Superior temporal gyrus (tissue), 1 donor: Measurements from ENCODE around the gene SLCO2A1.

Experiments used
- DNase-seq: peaks from one replicate; pipeline ENCODE4 v3.0.0-alpha.2; 2016; ENCODE audit errors: extremely low spot score

Gene SLCO2A1

DNA sequence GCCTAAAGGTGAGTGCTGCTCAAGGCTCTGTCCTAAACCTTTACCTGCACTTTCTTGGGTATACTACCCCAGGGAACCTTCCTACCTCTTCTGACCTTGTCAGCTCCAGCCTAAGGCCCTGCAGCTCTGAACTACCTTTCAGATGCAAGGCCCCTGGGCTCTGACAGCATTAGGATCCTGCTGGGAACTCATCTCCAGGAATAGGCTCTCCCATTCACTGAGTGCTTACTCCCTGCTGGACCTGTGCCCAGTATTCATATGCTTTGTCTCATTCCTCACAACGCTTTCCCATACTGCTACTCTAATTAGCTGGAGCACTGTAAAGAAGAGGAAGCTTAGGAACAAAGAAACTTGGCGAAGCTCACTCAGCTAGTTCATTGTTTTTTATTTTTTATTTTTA lies 80.3 kb downstream of the SLCO2A1 start:
- no peak for DNase-seq

DNA sequence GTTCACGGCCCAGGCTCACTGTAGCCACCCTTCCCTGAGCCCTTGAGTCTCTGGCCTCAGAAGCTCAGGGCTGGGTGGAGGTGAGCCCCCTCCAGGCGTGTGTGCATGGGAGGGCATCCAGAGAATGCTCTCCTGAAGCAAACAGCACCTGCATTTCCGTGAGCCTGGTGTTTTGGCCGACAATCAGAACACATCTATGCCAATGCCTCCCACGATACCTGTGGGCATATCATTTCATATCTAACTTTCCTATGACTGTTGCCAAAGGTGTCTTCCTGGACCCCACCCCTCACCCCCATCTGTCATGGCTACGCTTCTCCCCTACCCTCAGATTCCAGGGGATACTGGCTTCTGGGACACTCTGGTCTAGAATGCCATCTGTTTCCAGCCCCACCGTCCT lies 80.7 kb downstream of the SLCO2A1 start:
- DNase-seq: no peak

DNA sequence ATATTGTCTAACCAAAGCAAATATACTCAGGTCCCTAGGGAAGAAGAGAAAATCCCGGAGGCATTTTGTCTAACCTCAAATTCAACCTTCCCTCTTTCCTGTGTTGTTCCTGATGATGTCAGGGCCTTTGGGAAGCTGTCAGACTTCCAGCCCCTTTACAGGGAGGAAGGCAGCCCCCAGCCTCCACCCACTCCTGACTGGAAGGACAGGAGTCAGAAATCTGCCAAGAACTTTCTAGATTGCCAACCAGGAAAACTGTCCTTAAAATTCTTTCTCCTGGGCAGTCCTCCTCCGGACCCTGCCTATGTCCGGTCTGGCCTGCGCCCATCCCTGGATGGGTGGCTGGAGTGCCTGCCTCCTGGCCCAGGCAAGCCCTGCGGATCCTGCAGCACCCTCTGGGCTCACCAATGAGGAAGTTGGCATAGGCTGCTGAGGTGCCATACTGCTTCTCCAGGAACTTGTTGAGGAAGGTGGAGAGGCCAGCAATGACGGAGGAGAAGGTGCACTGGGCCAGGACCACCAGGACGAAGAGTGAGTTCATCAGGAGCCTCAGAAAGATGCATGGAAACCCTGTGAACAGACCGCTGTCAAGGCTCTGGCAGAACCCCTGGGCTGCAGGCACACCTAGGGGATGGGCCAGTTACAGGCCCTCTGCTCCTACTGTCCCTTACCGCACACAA lies 81.5 kb downstream of the SLCO2A1 start:
- no peak for DNase-seq

DNA sequence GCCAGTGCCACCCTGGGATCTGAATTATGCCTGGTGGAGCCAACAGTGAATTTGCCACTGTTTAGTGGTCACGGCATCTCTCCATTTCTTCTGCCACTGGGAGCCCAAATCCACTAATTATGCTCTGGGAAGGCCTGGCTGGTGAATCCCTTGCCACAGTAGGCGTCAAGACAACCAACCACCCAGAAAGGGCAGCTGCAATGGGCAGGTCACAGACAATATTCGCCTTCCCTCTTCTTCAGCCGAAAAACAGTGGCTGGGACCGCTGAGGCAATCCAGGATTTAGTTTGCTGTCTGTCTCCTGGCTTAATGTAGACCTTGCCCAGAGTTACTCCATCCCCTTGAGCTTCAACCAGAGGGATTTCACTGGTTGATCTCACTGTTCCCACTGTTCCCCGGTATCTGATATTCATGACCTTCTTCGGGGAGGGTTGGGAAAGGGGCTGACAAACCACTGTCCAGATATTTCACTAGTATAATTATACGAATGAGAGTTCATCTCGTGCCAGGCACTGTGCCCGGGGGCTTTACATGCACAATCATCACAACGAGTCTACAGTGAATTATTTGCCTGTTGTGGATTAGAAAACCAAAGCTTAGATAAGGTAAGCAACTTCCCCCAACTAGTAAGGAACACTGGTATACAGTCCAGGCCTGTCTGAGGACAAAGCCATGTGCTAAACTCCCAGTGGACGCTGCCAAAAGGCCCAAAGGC lies 84.2 kb downstream of the SLCO2A1 start:
- DNase-seq: no peak

DNA sequence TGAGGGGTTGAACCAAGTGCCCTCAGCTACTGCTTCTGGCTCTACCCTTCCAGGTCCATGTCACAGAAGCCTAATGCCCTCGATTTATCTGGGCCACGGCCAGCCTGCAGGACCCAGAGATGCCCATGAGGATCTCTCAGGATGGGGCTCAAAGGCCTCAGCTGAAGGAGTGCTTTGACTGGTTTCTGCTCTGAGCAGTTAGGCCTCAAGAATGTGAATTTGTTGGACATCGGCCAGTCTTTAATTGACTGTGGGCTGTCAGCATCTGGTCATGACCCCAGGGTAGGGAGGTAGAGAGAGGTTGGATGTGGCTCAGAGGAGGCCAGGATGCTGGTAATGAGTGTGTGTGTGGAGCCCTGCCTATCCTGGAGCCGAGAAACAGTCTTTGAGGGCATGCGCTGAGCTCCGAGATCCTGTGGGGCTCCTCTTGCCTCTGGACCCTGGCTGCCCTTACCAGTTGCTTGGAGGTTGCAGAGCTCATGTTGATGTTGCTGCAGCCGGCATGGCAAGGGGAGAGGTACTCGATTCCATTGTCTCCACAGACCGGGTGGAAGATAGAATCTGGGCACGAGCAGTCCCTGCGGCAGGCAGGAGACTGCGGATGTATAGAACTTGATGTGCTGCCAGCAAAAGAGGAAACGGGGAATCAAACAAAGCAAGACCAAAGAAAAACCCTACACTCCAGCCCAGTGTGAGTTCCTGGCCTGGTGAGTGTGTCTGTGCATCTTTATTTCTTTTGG lies 84.9 kb downstream of the SLCO2A1 start:
- no peak for DNase-seq

DNA sequence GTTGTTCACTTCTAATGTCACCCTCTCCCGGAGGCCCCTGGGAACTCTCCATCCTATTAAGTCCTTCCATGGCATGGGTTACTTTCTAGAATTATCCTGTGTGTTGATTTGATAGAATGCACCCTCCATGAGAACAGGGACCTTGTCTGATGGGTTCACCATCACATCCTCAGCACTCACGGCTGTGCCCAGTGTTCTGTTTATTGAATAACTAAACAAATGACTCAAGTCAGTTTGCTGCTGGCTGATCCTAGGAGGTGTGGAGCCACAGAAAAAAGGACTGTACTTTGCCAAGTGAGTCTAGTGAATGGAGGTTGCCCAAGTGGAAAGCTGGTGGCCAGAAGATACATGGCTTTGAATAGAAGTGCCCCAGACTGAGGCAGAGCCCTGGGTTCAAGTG lies 85.5 kb downstream of the SLCO2A1 start:
- DNase-seq: no peak

DNA sequence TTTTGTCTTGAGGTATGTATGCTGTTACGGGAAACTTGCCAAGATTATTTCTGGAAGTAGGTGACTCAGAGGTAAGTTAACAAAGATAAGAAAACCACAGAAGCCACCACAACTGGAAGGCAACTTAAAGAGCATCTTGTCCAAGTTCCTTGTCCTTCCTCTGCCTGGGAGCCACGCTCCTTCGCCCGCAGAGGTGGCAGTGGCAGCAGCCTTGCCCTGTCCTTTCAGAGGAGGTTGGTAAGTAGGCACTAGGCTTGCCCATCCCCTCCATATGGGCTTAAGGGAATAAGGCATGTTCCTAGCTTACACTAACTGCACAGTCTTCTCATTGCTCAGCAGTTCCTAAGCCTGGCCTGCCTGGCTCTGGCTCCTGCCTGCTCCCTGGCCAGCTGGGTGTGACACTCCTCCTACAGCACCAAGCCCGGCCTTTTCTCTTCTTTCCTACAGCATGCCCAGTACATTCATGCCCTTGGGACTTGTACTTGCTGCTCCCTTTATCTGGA lies 86.0 kb downstream of the SLCO2A1 start:
- no peak for DNase-seq

DNA sequence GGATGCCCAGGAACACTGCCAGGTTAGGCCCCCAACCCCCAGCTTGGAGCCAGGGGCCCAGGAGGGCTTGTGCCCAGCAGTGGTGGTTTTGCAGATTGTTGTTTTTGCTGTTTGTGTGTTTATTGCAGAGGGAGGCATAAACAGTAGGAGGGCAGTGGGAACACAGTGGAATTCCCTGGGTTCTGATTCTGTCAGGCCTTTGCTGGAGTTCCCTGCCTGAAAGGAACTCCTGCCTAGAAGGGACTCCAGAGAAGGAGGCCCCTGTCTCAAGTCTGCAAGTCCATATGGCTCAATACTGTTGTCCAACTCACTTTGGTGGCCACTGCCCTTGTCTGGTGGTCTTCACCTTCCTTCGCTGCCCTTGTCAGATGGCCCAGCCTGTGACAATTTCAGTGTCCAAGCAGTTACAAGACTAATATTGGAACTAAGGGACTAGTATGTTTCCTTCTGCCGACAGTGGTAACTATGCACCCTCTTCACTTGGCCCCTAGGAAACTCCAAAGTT lies 86.6 kb downstream of the SLCO2A1 start:
- no peak for DNase-seq

DNA sequence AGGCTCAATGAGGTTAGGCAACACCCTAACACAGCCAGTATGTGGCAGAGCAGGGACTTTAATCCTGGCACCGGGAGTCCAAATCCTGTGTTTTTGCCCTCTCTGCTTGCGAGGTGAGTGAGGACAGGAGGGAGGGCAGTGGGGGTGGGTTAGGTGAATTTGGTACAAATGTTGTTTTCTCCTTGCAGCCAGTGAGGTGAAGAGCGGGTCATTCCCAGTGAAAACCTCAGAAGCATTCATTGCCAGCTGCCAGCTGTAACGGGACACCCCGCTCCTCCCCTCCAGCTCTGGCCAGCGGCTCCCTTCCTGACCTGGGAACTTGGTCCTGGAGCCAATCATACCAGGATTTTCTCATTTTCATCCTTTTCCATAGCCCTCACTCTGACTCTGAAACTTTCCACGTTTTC lies 88.3 kb downstream of the SLCO2A1 start:
- no peak for DNase-seq

DNA sequence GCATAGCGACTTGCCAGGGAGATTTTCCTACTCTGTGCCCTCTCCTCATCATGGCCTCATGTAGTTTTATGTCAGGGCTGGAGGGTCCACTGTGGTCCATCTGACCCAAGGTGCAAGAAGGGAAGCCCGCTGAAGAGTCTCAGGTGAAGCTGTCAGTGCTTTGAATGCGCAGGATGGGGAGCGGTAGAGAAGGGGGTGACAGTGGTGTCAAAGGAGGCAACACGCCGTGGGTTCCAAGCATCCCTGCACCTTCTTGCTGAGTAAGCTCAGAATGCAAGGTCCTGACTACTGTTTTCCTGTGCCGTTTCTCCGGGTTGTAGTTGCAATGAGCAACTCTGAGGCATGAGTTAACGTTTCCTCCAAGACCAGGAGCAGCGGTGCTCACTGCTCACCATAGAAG lies 89.2 kb downstream of the SLCO2A1 start:
- no peak for DNase-seq

DNA sequence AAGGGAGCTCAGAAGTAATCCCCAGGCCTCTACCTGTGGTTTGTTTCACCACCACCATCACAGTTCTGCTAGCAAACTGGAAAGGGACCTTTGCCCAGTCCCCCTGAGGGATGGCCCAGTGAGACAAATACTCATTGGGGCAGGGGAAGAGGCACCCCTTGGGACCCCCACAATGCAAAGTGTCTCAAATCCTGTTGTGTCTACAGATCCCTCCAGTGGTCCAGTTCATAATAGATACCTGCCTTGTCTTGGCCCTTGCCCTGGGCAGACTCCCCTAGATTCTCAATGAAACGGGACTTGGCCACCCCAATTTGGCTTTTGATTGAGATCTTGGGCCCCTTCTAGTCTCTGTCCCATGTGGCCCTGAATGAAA lies 90.3 kb downstream of the SLCO2A1 start:
- no peak for DNase-seq

DNA sequence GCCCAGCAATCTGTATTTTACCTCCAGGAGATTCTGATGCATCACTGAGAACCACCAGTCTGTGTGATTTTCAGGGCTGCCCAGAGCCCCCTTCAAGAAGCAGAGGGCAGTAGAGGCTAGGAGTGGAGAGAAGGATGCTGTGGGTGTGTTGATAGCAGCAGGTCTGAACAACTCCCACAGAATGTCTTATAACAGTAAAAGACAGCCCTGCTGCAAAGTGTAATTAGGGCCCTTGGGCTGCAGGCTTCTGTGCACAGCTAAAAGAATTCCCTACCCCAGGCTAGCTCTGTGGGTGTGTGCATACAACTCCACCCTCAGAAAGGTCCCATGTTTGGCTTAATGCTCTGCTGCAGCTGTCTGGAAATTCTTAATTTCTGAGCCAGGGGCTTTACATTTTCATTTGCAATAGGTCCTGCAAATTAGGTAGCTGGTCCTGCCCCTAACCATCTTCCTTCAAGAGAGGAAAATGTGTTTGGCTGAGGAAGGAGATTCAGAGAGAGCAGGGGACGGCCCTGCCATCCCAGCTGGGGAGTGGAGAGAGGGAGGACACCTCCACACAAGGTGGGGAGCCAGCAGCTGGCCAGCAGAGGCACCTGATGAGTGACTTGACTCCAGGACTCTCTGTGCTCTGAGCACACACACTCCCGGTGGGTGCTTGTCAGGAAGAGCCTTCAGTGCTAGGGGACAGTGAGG lies 90.8 kb downstream of the SLCO2A1 start:
- peak; percentile 34 for DNase-seq

DNA sequence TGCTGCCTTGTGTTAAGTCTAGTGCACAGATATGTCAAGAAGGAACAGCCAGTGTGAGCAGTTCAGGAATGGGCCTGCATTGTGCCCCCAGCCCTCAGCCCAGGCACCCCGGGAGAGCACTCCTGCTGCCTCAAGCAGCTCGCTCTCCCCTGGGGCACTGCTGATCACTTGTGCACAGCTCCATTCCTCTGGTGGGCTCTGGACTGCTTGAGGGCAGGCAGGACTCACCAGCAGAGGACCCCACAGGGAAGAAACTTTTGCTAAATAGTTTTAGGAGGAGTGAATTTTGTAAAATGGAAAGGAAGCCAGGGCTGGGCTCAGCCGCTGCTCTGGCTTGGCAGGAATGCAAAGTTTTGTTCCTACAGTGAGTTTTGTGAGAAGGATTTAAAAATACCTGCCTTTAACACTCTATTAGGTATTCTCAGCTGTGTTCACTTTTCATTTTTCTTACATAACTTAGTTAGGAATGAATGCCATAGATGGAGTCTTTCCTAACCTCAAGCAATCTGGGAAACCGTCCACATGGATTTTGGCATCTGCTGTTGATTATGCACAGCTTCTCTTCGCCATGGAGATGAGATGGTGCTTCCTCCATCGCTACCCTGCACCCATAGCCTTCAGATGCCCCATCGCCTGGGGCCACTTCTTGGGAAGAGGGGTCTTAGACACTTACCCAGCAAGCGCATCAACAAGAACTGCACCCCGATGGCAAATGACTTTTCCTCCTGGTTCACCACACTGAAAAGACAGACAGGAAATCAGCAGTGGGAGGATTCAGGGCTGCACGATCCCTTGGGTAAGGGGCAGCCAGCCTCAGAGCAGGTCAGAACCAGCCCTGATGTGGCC lies 91.7 kb downstream of the SLCO2A1 start:
- peak; percentile 78 for DNase-seq

DNA sequence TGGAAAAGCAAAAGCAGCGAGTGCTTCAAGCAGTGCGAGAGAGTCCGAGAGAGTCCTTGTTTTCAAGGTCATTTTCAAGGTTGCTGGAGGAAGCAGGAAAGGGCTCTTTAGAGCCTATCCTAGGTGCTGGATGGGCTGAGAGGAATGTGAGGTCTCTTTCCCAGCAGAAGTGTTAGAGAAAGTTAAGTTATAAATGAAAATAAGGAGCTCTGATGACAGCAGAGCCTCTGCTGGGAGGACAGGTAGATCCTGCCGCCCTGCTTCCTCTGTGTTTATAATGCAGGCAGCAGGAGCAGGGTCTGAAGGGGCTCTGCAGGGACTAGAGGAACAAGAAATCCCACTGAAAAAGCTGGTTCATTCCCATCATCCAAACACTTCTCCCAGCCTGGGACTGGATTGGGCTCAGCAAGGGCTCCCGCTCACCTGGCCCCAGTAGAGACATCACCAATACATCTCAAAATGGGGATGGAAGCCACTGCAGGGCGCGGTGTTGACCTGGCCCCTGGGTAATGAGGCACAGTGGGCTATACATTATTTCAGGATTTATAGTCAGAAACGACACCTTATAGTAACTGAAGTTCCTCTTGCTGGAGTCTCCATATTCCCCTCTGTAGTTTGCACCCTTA lies 92.6 kb downstream of the SLCO2A1 start:
- DNase-seq: no peak

DNA sequence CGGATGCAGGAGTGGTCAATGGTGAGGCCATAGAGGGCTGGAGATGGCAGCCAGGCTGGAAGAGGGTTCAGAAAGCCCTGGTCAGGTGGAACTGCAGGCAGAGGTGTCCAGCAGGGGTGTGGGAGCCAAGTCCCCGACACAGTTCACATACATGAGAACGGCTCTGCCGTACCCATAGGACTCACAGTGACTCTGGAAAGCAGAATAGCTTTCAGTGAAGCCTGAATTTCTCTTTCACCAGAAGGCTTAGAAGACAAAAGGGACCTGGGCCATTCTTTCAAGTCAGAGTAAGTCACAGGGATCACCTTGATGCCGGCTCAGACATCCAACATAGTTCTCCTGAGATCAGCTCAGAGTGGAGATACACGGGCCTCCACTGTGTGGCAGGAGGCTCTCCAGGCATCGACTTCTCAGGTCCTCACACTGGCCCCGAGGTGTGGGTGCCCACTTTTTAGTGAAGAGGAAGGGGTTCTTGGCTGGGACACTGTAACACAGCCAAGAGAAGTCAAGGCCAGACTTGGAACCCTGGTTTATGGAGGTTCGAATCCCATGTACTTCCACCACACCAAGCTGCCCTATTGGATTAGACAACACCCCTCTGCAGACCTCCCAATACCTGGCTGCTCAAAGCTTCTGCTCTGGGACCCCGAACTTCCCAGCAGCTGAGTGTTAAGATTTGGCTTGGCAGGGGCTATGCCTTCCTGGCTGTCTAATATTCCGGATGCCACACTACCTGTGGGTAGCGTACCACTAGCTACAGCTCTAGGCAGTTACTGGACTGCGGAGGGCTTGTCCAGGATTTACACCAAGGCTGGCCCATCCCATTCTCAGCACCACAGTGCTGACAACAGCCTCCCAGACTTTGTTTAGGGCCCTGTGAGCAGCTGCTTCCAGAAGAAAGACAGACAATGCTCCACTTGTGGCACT lies 93.6 kb downstream of the SLCO2A1 start:
- no peak for DNase-seq

DNA sequence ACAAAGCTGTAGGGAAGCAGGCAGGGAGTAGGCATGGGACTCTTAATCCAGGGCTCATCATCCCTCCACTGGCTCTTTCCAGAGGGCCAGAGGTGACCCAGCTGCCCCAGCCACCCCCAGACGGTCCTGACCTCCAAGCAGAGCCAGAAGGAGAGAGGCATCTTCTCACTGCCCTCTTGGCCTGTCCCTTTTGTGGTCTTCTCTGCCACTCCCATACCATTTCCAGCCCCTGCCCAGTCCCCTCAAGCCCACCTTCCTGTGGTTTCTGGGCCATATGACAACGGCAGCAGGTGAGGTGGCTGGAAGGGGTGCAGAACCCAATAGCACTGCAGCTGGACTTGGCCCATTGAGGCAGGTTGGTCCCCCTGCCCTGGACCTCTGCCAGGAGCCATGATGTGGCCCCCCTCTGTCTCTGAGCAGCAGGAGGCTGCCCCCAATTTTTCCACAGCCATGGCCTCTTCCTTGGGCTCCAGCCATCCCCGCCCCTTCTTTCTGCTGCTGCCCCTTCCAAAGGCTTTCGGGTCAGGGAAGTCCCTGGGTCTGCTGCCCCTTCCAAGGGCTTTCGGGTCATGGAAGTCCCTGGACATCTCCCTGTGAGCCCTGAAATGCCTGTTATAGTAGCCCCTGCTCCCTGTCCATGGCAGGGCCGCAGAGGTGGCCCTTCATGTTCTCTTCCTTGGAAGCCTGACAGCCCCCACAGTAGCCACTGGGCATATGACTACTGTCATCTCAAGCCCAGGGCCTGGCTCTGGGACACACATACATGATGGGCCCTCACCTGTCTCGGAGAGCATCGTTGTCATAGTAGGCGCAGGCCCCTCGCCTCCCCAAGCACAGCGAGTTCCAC lies 94.5 kb downstream of the SLCO2A1 start:
- no peak for DNase-seq

DNA sequence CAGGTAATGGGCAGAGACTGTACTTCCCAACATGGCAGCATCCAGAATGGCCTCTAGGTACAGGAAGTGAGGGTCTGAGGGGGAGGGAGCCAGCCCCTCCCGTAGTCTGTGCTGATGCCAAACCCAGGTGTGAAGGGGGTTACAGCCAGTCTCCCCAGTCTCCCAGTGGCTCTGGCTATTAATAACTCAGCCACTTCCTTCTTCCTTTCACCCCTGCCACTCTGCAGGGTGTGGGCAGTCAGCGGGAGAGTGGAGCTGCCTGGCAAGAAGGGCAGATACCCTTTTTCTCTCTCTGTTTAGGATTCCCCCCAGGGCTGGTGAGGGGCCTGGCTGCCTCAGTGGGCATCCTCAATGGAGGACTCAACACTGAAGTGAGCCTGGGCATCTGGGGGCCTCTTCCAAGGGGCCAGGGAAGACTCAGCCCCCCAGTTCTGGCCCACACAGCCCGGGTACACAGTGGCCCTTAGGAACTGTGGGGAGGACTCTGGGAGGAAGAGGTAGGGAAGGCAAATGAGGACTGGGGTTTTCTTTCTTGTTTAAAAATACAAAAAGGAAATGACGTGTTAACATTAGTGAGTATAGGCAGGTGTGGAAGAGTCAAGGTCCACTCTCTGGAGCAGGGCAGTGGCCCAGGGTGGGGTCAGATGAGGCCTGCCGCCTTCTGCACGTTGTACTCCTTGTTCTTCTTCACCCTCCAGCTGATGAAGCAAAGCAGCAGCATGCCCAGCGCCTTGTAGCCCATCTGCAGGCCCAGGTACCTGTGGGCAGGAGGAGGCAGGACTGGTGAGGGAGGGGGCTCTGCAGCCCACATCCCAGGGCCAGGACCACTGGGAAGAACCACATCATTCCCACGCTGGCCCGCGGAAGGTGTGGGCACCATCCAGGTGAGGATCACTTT lies 95.4 kb downstream of the SLCO2A1 start:
- no peak for DNase-seq
